HG03442 (cell line): ENCODE measurements around the gene PRPF6.
"Not testable (repeated sequence)": the region's sequence is repeated elsewhere in the genome, so short reads cannot be mapped to it uniquely, and the experiment has no call there.

Experiments used
- ATAC-seq: cut with Tn5 transposase; IDR thresholded peaks from one replicate; pipeline ENCODE4 v1.9.1; 2021; ENCODE audit warnings: mild to moderate bottlenecking, moderate library complexity; ENCODE audit not compliant: unreplicated experiment

PRPF6 gene

DNA sequence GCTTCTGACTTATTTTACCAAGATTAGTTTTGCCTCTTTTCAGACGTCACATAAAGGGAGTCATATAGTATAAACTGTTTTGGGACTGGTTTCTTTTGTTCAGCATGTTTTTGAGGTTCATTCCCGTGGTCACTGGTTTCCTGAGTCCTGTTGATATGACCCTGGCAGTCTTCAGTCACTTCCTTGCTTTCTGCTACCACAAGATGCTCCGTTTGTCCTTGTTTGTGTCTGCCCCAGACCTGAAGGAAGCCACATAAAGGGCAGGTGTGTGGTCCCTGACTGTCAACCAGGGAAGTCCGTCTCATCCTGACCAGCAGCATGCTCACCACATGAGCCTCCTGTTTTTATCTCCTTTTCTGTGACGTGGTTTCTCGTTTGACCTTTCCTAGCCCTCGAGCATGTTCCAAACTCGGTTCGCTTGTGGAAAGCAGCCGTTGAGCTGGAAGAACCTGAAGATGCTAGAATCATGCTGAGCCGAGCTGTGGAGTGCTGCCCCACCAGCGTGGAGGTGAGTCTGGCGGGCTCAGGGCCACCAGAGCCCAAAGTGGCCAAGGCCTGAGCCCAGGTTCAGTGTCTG is 29.0 kb downstream of the PRPF6 start:
- no peak for ATAC-seq

DNA sequence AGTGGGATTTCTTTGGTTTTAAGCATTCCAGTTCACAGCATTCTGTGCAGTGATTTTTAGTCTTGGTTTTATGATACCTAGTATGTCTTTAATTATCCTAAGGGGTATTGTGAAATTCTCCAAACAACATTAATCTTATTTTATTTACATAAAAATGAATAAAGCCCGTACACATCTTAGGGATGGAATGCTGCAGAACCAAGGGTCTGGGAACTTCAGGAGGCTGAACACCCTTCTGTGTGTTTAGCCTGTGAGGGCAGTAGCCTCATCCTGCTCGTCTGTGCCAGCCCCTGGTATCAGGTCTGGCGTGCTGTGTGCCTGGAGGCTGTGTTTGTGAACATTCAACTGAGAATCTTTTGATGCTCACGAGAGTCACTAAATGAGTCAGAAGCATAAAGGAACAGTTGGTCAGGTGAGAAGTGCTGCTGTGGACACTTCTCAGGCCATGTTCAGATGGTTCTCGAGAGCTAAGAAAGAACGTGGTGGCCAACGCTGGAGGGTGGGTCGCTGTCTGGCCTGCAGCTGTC is 29.8 kb downstream of the PRPF6 start:
- no peak for ATAC-seq

DNA sequence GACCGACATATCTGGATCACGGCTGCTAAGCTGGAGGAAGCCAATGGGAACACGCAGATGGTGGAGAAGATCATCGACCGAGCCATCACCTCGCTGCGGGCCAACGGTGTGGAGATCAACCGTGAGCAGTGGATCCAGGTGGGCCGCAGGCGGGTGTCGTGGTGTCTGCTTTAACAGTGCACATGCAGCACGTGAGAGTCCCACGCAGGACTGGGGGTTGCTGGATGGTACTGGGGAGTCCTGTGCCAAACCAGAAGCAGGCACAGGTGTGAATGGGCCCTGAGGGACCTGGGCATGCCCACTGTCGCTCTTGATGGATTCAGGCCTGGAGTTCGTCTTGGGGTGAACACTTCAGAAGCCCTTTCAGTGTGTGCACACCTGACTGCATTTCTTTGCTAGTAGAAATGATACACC is 30.4 kb downstream of the PRPF6 start:
- ATAC-seq = no peak

DNA sequence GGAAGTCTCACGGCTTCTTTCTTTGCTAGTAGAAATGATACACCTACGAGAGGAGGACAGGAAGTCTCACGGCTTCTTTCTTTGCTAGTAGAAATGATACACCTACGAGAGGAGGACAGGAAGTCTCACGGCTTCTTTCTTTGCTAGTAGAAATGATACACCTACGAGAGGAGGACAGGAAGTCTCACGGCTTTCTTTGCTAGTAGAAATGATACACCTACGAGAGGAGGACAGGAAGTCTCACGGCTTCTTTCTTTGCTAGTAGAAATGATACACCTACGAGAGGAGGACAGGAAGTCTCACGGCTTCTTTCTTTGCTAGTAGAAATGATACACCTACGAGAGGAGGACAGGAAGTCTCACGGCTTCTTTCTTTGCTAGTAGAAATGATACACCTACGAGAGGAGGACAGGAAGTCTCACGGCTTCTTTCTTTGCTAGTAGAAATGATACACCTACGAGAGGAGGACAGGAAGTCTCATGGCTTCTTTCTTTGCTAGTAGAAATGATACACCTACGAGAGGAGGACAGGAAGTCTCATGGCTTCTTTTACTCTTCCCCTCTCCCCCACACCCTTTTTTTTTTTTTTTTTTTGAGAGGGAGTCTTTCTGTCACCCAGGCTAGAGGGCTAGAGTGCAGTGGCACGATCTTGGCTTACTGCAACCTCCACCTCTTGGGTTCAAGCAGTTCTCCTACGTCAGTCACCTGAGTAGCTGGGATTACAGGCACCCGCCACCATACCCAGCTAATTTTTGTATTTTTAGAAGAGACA is 31.6 kb downstream of the PRPF6 start:
- ATAC-seq = not testable (repeated sequence)

DNA sequence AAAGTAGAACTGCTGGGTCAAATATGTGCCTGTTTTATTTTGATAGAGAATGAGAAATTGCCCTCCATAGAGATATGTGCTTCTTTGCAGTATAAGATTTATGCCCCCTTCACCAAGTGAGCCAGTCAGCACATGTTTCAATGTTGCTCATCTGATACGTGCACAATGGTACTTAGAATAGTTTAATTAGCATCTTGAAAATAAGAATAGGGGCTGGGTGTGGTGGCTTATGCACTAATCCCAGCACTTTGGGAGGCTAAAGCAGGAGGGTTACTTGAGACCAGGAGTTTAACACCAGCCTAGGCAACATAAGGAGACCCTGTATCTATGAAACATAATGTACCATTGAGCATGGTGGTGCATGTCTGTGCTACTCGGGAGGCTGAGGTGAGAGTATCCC is 34.7 kb downstream of the PRPF6 start:
- ATAC-seq = no peak

DNA sequence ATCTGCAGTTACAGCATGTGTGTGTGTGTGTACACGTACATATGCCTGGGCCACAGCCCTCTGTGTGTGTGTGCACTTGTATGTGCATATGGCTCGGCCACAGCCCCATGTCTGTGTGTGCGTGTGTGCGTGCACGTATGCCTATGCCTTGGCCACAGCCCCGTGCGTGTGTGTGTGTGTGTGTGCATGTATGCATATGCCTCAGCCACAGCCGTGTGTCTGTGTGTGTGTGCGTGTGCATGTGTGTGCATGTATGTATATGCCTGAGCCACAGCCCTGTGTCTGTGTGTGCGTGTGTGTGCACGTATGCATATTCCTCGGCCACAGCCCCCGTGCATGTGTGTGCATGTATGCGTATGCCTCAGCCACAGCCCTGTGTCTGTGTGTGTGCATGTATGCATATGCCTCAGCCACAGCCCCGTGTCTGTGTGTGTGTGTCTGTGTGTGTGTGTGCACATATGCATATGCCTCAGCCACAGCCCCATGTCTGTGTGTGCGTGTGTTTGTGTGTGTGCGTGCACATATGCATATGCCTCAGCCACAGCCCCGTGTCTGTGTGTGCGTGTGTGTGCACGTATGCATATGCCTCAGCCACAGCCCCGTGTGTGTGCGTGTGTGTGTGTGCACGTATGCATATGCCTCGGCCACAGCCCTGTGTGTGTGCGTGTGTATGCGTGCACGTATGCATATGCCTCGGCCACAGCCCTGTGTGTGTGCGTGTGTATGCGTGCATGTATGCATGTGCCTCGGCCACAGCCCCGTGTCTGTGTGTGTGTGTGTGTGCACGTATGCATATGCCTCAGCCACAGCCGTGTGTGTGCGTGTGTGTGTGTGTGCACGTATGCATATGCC is 40.4 kb downstream of the PRPF6 start:
- no peak for ATAC-seq

DNA sequence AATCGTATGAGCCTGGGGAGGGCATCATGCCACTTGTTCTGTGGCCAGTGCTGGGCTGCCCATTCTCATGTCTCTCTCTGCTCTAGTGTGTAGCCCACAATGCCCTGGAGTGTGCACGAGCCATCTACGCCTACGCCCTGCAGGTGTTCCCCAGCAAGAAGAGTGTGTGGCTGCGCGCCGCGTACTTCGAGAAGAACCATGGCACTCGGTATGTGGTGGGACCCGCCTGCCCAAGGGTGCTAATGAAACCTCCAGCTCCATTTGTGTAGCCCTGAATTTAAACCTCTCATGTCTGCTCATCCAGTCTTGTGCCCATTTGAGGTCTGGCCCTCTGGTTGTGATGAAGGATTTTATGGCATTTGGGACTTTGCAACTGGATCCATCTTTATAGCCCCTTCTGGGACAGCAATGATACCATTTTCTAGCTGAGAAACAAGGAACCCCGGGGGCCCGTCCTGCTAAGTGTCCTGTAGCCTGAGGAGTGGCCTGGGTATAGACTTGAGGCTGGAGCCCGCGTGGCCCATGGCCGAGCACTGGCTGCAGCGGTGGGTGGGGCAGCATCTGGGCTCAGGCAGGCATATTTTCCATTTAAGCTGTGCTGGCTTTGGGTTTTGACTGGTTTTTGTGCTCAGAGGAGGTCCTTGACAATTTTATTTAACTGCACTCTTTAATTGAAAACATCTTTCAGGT is 41.9 kb downstream of the PRPF6 start:
- ATAC-seq = no peak

DNA sequence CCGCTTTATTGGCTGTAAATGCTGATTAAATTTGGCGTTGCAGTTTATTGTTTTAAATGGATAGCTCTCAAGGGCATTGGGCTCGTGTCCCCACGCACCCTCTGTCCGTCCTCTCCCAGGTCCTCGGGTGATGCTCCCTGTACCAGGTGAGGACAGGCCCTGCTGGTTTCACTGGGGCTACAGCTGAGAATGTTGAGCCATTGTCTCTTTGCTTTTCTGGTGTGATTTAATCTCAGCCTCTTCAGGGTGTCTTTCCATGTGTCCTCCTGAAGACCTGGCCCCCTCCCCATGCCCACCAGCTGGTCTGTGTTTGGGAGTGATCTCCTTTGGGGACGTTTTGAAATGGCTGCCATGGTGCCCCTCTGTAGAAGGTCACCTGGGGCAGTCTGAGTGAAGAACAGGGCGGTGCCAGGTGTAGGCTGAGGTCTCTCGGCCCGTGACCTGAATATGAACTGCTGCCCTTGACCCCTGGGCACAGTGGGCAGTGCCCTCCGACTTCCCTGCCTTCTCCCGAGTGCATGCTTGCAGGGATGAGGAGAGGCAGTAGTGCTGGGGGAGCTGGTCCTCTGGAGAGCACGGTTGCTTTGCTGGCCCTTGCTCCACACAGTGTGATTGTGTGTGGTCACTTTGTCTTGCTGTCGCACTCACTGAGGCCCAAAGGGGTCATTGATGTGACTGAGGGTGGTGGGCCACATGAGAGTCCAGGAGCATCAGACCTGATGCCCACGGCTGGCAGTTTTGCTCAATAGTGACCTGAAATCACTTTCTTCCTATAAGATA is 42.6 kb downstream of the PRPF6 start:
- no peak for ATAC-seq

DNA sequence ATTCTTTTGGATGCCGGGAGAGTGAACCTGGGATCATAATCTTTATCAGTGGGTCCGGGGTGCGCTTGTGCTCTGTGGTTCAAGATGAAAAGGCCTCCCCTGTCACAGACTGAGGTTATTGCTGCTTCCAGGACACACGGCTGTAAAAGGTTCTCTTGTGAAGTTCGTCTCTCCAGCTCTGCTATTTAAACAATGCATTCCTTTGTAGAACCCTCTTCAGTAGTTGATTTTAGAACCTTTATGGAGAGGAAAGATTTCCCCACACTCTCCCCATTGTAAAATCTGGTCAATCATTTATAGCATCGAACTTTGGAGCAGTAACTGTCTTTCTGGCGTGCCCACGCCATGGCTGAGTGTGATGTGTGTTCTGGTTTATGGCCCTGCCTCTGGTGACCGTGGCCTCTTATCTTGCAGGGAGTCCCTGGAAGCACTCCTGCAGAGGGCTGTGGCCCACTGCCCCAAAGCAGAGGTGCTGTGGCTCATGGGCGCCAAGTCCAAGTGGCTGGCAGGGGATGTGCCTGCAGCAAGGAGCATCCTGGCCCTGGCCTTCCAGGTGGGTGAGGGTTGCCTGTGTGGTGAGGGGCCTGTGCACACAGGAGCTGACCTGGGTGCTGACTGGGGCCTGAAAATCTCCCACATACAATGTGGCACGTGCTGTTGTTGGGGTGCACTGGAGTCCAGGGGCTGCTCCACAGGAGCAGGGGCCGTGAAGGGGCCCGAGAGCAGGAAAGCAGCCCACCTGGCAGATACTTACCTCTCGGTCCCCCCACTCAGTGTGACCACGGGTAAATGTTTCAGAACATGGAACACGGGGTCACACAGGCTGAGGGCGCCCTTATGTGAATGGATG is 43.4 kb downstream of the PRPF6 start:
- ATAC-seq = no peak

DNA sequence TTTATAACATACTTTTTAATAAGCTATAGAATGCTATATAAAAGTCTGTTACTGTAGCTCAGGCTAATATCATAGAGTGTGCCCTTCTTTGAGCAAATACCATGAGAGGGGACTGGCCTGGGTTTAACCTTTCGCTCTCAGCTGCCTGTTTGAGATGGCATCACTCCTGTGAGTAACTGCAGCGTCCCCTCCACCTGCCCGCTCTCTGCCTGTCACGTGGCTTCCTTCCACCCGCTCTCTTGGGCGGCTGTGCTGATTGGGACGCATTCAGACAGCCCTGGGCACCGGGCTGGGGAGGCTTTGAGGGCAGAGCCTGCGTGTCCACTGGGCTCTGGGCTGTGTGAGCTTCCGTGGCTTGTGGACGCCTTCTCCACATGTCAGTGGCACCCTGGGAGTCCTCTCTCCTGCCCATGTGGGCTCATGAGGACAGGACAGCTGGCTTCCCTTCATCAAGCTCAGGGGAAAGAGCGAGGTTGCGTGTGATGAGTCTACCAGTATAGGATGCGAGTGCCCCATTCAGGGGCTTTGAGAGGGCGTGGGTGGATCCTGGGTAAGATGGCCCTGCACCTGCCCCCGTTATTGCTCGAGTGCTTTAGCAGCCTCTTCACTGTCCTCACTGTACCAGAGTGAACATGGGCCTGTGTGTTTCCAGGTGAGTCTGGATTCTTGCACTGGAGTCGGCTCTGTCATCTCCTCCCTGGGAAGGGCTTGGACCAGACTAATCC is 44.3 kb downstream of the PRPF6 start:
- no peak for ATAC-seq

DNA sequence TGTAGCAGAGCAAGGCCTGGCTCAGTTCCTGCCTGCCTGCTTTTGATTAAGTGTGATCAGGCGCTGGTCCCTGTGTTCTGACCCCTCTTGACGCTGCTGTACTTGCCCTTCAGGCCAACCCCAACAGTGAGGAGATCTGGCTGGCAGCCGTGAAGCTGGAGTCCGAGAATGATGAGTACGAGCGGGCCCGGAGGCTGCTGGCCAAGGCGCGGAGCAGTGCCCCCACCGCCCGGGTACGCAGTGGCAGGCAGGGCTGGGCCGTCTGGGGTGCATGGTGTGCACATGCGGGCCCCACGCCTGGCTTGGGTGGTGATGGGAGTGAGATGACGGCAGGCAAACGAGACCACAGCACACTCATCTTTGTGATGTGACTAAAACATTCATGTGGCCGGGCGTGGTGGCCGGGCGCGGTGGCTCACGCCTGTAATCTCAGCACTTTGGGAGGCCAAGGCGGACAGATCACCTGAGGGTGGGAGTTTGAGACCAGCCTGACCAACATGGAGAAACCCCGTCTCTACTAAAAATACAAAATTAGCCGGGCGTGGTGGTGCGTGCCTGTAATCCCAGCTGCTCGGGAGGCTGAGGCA is 45.0 kb downstream of the PRPF6 start:
- ATAC-seq = no peak

DNA sequence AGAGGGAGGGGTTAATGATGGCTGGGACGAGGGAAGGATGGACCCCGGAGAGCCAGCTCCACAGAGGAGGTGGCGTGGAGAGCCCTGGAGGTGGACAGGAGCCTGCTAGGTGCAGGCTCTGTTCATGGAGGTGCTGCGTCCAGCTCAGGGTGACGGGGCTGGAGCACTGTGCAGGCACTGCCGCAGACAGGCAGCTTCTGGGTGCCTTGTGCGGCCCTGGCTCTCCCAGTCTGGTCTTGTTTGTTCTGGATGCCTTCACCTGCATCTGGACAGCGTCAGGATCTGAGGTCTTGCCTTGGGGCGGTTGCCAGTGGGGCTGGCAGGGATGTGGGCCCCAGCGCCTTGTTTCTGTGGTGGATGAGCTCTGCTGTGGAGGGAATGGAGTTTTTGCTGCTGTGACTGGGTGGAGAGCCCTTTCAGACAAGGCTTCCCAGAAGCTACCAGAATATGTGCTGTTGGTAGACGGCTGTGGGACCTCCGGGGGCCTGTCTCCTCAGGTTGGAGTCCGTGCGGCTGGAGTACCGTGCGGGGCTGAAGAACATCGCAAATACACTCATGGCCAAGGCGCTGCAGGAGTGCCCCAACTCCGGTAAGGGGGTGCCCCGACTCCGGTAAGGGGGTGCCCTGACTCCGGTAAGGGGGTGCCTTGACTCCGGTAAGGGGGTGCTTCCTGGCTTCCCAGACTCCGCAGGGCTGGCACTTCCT is 47.2 kb downstream of the PRPF6 start:
- ATAC-seq = no peak

DNA sequence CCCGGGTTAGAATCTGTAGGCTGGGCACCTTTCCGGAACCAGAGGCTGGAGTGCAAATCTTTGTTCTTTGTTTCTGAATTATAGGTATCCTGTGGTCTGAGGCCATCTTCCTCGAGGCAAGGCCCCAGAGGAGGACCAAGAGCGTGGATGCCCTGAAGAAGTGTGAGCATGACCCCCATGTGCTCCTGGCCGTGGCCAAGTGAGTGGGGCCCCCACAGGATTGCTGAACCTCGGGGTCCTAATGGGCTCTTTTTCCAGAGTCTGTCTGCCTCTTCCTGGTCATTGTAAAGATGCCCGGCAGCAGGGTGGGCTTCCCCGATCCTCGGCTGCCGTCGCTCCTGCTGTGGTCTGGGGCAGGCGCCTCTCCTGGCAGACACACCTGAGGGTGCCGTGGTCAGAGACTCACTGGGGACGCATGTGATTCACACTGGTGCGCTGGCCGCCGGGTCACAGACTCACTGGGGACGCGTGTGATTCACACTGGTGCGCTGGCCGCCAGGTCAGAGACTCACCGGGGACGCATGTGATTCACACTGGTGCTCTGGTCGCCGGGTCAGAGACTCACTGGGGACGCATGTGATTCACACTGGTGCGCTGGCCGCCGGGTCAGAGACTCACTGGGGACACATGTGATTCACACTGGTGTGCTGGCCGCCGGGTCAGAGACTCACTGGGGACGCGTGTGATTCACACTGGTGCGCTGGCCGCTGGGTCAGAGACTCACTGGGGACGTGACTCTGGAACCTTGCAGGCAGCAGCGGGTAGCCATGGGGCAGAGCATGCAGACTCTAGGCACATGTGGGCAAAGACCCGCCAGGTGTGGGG is 48.6 kb downstream of the PRPF6 start:
- no peak for ATAC-seq

DNA sequence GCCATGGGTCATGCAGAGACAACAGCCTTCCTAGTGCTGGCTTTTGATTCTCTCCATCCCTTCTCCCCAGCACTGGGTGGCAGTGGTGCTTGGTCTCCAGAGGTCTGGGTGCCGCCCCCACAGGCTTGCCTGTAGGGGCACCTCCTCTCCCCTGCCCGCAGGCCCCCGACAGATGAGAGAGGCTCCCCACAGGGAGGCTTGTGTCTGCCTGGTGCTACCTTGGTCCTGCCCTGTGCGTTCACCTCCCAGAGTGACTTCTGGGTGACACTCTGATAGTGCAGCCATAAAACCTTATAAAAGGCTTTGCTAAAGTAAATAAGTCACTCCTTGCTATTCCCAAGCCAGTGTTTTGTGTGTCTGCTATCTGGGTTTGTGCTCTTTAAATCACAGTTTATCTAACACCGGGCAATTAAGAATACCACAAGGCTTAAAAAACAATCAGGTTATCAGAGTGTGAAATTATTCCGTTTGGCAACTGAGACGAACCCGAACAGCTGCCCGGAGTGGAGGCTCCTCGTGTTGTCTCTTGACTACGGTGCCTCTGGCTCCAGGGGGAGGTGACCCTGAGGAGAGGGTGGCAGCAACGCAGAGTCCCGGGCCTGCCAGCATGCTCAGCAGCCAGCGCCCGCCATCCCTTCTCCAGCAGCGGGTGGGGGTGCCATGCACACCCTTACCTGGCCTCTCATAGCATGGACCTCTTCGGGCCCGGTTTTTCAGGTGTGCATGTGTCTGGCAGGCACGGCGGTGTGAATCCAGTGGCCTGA is 49.6 kb downstream of the PRPF6 start:
- no peak for ATAC-seq

DNA sequence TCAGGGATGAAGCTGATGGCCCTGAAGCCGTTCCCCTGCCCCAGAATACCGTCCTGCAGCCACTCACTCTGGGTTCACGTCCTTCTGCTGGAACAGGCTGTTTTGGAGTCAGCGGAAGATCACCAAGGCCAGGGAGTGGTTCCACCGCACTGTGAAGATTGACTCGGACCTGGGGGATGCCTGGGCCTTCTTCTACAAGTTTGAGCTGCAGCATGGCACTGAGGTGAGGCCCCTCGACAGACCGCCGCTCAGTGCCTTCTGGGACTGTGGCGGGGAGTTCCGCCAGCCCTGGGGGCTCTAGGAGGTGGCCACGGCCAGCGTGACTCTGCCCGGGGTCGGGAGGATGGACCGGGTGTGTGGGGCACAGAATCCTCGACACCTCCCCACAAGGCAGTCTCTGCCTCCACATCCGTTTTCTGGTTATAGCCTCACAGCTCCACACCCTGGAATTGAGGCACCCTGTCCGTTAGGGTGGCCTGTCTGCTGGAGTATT is 50.9 kb downstream of the PRPF6 start:
- ATAC-seq = no peak
